PC-3 (cell line): ENCODE results near the gene AFF3.

Experiments
- EZH2 ChIP-seq: fragments of 300-600 bp; sonication (generic); IDR thresholded peaks from one replicate; pipeline ENCODE4 v1.6.1; 2017; ENCODE audit warnings: antibody characterized with exemption, mild to moderate bottlenecking, low read length; ENCODE audit not compliant: unreplicated experiment
- EZH2phosphoT487 ChIP-seq: fragments of 300-600 bp; sonication (generic); IDR thresholded peaks from 2 replicates; pipeline ENCODE4 v1.6.1; 2018; ENCODE audit warnings: mild to moderate bottlenecking, antibody characterized with exemption, low read length, borderline replicate concordance
- TF ChIP-seq, protein P1 (sequence below): fragments of 300-600 bp; sonication (generic); conservative IDR thresholded peaks from 2 replicates; pipeline ENCODE4 v1.5.1; 2017; ENCODE audit warnings: antibody characterized with exemption, low read depth, mild to moderate bottlenecking, low read length

DNA sequence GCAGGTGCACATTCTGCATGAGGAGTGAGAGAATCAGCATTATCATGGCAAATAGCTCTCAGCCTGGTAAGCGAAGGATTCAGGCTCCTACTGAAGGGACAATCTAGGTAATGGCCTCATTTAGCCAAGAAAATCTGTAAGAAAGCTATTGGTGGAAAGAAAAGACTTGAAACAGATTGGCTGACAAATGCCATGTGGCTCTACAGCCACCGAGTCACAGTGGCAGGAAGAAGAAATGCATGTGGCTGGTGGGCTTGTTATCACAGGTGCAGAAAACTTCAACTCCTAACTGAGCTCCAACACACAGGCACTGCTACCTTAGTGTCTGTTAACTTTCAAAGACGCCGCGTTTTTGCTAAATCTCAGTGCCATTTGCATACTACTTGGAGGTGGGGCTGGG is 592.0 kb downstream of the AFF3 start:
- TF ChIP-seq, protein P1, sequence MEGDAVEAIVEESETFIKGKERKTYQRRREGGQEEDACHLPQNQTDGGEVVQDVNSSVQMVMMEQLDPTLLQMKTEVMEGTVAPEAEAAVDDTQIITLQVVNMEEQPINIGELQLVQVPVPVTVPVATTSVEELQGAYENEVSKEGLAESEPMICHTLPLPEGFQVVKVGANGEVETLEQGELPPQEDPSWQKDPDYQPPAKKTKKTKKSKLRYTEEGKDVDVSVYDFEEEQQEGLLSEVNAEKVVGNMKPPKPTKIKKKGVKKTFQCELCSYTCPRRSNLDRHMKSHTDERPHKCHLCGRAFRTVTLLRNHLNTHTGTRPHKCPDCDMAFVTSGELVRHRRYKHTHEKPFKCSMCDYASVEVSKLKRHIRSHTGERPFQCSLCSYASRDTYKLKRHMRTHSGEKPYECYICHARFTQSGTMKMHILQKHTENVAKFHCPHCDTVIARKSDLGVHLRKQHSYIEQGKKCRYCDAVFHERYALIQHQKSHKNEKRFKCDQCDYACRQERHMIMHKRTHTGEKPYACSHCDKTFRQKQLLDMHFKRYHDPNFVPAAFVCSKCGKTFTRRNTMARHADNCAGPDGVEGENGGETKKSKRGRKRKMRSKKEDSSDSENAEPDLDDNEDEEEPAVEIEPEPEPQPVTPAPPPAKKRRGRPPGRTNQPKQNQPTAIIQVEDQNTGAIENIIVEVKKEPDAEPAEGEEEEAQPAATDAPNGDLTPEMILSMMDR, result no peak
- TF ChIP-seq EZH2, result no peak
- TF ChIP-seq EZH2phosphoT487, result no peak
